Astrocyte (in vitro differentiated cells and primary cell): ENCODE measurements around the gene SOHLH1.

ENCODE experiments used
- CTCF ChIP-seq: IDR thresholded peaks from 2 replicates; pipeline ENCODE4 v1.5.1; 2011; ENCODE audit warnings: low read depth, mild to moderate bottlenecking, inconsistent platforms, low read length, moderate library complexity; ENCODE audit not compliant: insufficient read depth
- EZH2 ChIP-seq: IDR thresholded peaks from 2 replicates; pipeline ENCODE4 v1.6.1; 2012; ENCODE audit warnings: mild to moderate bottlenecking, low read length, inconsistent platforms; ENCODE audit not compliant: insufficient read depth

DNA sequence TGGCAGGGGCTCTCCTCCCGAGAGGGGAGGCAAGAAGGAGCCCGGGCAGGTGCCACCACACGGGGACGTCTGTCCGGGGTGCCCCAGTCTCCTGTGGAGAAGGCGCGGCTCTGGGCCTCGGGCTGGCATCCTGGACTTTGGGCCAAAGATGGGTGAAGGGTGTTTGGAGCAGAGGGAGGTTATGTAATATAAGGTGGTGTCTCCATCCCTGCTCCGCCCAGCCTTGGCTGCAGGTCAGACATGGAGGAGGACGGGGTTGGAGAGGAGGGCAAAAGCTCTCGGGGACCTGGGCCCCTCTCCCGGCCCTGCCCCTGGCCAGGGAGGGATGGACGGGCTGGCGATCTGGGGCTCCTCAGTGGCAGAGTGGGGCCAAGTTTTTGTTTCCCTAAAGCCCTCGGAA lies 1.2 kb upstream of the SOHLH1 start:
- TF ChIP-seq CTCF (no peak), EZH2 (no peak)
